K562 (cell line): ENCODE data around the gene ABCA7. TPM values are rescaled to one million over a fixed set of nuclear protein-coding genes. Genes with fewer than 3 reads are reported as not detected.

Experiments
- ARHGAP35 ChIP-seq: fragments of 450-650 bp; IDR thresholded peaks from 2 replicates; pipeline ENCODE4 v1.6.1; 2018; ENCODE audit not compliant: partially characterized antibody
- BHLHE40 ChIP-seq: IDR thresholded peaks from 2 replicates; pipeline ENCODE4 v1.6.1; 2011; ENCODE audit warnings: low read length, improper control_type of control experiment
- HMGN3 ChIP-seq: IDR thresholded peaks from 2 replicates; pipeline ENCODE4 v1.6.1; 2011; ENCODE audit warnings: borderline replicate concordance, low read depth, mild to moderate bottlenecking, mixed read lengths, low read length; ENCODE audit not compliant: insufficient read length; ENCODE audit errors: extremely low read depth
- KDM1A ChIP-seq, 2 experiments: fragments of 450-650 bp; IDR thresholded peaks; 2 replicates each; pipeline ENCODE4 v1.6.1; 2016; ENCODE audit warnings: mild to moderate bottlenecking in 2 of 2
- NR2C1 ChIP-seq, 2 experiments: fragments of 450-650 bp; IDR thresholded peaks; 2 replicates each; pipeline ENCODE4 v1.6.1; 2017; ENCODE audit warnings: mild to moderate bottlenecking in 2 of 2, antibody characterized with exemption in 1 of 2, inconsistent platforms in 1 of 2, missing compliant biosample characterization in 1 of 2, missing genetic modification characterization in 1 of 2
- NR3C1 ChIP-seq: sonication (generic); formaldehyde crosslinking; IDR thresholded peaks from 2 replicates; pipeline ENCODE4 v1.8.1; 2022; ENCODE audit warnings: missing genetic modification reagents
- NRF1 ChIP-seq, 2 experiments: fragments of 450-650 bp; IDR thresholded peaks in 1 of 2; conservative IDR thresholded peaks in 1 of 2; 2 replicates each; pipeline ENCODE4 v1.6.1; 2014; ENCODE audit warnings: mild to moderate bottlenecking in 2 of 2
- POLR2A ChIP-seq: fragments of 450-650 bp; conservative IDR thresholded peaks from 2 replicates; pipeline ENCODE4 v1.6.1; 2016
- POLR2AphosphoS5 ChIP-seq: IDR thresholded peaks from 2 replicates; pipeline ENCODE4 v1.6.1; 2011; ENCODE audit warnings: mild to moderate bottlenecking, low read depth, low read length, moderate library complexity; ENCODE audit not compliant: control insufficient read depth, insufficient read depth
- RCOR1 ChIP-seq, 2 experiments: IDR thresholded peaks; 2 replicates each; pipeline ENCODE4 v1.6.1; 2012; ENCODE audit warnings: low read depth in 2 of 2, low read length in 2 of 2, borderline replicate concordance in 1 of 2, improper control_type of control experiment in 1 of 2
- SAP30 ChIP-seq: fragments of 200-600 bp; sonication (generic); IDR thresholded peaks from 2 replicates; pipeline ENCODE4 v1.6.1; 2012; ENCODE audit warnings: borderline replicate concordance, low read depth, mild to moderate bottlenecking, moderate library complexity, low read length, control low read depth, inconsistent platforms; ENCODE audit not compliant: insufficient read depth, poor library complexity, severe bottlenecking
- TCF3 ChIP-seq: sonication (generic); formaldehyde crosslinking; IDR thresholded peaks from 2 replicates; pipeline ENCODE4 v1.4.0; 2020; ENCODE audit warnings: mild to moderate bottlenecking, missing genetic modification reagents
- ZNF583 ChIP-seq: fragments of 250-450 bp; sonication (Bioruptor Pico); IDR thresholded peaks from 2 replicates; pipeline ENCODE4 v1.4.0; 2020
- polyA plus RNA-seq, 8 experiments: library from polyadenylated mRNA; depleted of rRNA in 4 of 8; stranded (reverse) in 5 of 8; unstranded in 3 of 8; fragments of >200 nt; fragmentation: Nextera tagmentation in 2 of 8; fragmentation: Illumina TruSeq in 1 of 8; extraction: Ambion mirVana in 2 of 8; extraction: Trizol in 1 of 8; gene quantifications; 2 replicates each; pipeline versions ENCODE4 v1.2.1 to v1.2.3, GENCODE V29; 2011 to 2014; ENCODE audit warnings: inconsistent platforms in 1 of 8, missing spikeins in 1 of 8
- total RNA-seq, 7 experiments: library from RNA; depleted of rRNA in 6 of 7; stranded (reverse); fragments of >200 nt in 6 of 7; fragmentation: Illumina TruSeq in 2 of 7; extraction: Trizol in 2 of 7; gene quantifications; 2 replicates each; pipeline versions ENCODE4 v1.2.1 to v1.2.3, GENCODE V29; 2011 to 2021; ENCODE audit warnings: low replicate concordance in 1 of 7
- TF ChIP-seq, protein P1 (sequence below): fragments of 250-450 bp; sonication (Bioruptor Pico); IDR thresholded peaks from 2 replicates; pipeline ENCODE4 v1.8.0; 2022; ENCODE audit warnings: moderate library complexity, mild to moderate bottlenecking, inconsistent platforms
- TF ChIP-seq, protein P2 (sequence below), 2 experiments: IDR thresholded peaks; 2 replicates each; pipeline ENCODE4 v1.6.1; 2011; ENCODE audit warnings: borderline replicate concordance in 1 of 2, control low read depth in 1 of 2, low read depth in 1 of 2, low read length in 1 of 2, mild to moderate bottlenecking in 1 of 2, mixed read lengths in 1 of 2, moderate library complexity in 1 of 2; ENCODE audit not compliant: insufficient read depth in 1 of 2, insufficient read length in 1 of 2, poor library complexity in 1 of 2, severe bottlenecking in 1 of 2; ENCODE audit errors: extremely low read depth in 1 of 2
- TF ChIP-seq, protein P3 (sequence below): sonication (generic); formaldehyde crosslinking; IDR thresholded peaks from 2 replicates; pipeline ENCODE4 v1.4.0; 2020; ENCODE audit warnings: mild to moderate bottlenecking, missing genetic modification reagents
- TF ChIP-seq, protein P4 (sequence below): fragments of 200-800 bp; sonication (Bioruptor generic); IDR thresholded peaks from 2 replicates; pipeline ENCODE4 v1.6.1; 2017; ENCODE audit warnings: missing genetic modification characterization, missing compliant biosample characterization
- TF ChIP-seq, protein P5 (sequence below): conservative IDR thresholded peaks from 2 replicates; pipeline ENCODE4 v1.6.1; 2011; ENCODE audit warnings: low read depth, mild to moderate bottlenecking, low read length; ENCODE audit not compliant: control insufficient read depth

Gene ABCA7
- total and polyA plus RNA-seq, 9 of the 15 experiments (the other 6 are each of a cell fraction or from before 2014, with no cell fraction given) = 2.3 to 96.1 (median 31.2) TPM

DNA sequence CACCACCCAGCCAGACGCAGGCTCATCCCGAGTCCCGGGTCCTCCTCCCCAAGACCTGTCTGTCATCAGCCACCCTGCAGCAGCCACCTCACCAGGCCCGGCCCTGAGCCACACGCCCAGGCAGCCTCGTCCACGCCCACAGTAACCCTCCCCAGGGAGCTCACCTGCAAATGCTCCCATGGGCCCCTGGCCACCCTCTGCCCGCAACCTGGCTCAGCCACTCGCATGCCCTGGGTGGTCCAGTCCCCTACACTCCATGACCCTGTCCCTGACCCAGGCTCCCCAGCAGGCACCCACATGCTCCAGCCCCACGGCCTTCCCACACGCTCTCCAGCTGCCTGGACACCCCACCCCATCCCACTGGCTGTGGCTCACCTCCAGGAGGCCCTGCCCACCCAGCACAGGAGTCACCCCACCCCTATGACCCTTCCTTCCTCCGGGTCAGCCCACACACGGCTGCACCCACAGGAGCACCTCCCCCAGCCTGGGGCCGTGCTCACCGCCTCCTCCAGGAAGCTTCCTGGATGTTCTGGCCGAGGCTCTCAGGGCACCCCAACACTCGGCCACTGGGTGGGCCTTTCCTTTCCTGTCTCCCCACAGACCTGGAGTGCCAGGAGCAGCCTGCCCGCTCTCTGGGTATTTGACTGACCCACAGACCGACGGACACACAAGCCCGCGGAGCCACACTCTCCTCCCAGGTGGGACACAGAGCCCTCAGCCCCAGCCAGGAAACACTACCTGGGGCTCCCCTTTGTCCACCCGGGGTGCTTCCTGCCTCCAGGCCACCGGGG, 22.6 kb upstream of the ABCA7 start (continued):
- TF ChIP-seq, protein P1, sequence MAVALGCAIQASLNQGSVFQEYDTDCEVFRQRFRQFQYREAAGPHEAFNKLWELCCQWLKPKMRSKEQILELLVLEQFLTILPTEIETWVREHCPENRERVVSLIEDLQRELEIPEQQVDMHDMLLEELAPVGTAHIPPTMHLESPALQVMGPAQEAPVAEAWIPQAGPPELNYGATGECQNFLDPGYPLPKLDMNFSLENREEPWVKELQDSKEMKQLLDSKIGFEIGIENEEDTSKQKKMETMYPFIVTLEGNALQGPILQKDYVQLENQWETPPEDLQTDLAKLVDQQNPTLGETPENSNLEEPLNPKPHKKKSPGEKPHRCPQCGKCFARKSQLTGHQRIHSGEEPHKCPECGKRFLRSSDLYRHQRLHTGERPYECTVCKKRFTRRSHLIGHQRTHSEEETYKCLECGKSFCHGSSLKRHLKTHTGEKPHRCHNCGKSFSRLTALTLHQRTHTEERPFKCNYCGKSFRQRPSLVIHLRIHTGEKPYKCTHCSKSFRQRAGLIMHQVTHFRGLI (CRISPR knock-in tag) = no peak
- TF ChIP-seq, protein P2, sequence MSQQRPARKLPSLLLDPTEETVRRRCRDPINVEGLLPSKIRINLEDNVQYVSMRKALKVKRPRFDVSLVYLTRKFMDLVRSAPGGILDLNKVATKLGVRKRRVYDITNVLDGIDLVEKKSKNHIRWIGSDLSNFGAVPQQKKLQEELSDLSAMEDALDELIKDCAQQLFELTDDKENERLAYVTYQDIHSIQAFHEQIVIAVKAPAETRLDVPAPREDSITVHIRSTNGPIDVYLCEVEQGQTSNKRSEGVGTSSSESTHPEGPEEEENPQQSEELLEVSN (IDR thresholded peaks at IDR 0.05; ENCODE audit: borderline replicate concordance in 1 of 2, extremely low read depth in 1 of 2, insufficient read depth in 1 of 2, insufficient read length in 1 of 2, low read depth in 1 of 2, low read length in 1 of 2, poor library complexity in 1 of 2, severe bottlenecking in 1 of 2) = peak in 1 of 2 experiments; percentile 12
- TF ChIP-seq NR2C1 (IDR thresholded peaks at IDR 0.05) = peak; percentile 55; the same call in 1 of the 2 replicates
- 0 out of 2 replicates have a peak, but pooled peaks have one; percentile 29 for TF ChIP-seq NR2C1 (tag; IDR thresholded peaks at IDR 0.05)
- TF ChIP-seq SAP30 = peak; percentile 35
- TF ChIP-seq RCOR1 (IDR thresholded peaks at IDR 0.05; ENCODE audit: borderline replicate concordance in 1 of 2, low read depth in 2 of 2, low read length in 2 of 2) = 0 out of 4 replicates have a peak, but pooled peaks of 1 of the 2 experiments have one; percentile 16
- TF ChIP-seq TCF3 (CRISPR knock-in tag) = 0 out of 2 replicates have a peak, but pooled peaks have one; percentile 7
- no peak for TF ChIP-seq NR3C1 (CRISPR knock-in tag)
- no peak for TF ChIP-seq ZNF583 (CRISPR knock-in tag)
- peak; percentile 6 to 26; a peak in 1 of 4 replicates for TF ChIP-seq KDM1A (IDR thresholded peaks at IDR 0.05)
- TF ChIP-seq, protein P3, sequence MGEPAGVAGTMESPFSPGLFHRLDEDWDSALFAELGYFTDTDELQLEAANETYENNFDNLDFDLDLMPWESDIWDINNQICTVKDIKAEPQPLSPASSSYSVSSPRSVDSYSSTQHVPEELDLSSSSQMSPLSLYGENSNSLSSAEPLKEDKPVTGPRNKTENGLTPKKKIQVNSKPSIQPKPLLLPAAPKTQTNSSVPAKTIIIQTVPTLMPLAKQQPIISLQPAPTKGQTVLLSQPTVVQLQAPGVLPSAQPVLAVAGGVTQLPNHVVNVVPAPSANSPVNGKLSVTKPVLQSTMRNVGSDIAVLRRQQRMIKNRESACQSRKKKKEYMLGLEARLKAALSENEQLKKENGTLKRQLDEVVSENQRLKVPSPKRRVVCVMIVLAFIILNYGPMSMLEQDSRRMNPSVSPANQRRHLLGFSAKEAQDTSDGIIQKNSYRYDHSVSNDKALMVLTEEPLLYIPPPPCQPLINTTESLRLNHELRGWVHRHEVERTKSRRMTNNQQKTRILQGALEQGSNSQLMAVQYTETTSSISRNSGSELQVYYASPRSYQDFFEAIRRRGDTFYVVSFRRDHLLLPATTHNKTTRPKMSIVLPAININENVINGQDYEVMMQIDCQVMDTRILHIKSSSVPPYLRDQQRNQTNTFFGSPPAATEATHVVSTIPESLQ (CRISPR knock-in tag) = 0 out of 2 replicates have a peak, but pooled peaks have one; percentile 22
- TF ChIP-seq POLR2AphosphoS5 = peak; percentile 16; the same call in 1 of the 2 replicates
- no peak for TF ChIP-seq HMGN3
- TF ChIP-seq, protein P4, sequence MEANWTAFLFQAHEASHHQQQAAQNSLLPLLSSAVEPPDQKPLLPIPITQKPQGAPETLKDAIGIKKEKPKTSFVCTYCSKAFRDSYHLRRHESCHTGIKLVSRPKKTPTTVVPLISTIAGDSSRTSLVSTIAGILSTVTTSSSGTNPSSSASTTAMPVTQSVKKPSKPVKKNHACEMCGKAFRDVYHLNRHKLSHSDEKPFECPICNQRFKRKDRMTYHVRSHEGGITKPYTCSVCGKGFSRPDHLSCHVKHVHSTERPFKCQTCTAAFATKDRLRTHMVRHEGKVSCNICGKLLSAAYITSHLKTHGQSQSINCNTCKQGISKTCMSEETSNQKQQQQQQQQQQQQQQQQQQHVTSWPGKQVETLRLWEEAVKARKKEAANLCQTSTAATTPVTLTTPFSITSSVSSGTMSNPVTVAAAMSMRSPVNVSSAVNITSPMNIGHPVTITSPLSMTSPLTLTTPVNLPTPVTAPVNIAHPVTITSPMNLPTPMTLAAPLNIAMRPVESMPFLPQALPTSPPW (CRISPR knock-in tag) = peak; percentile 68
- TF ChIP-seq BHLHE40 = no peak
- peak; percentile 16 to 27; a peak in 1 of 4 replicates for TF ChIP-seq NRF1 (conservative IDR thresholded peaks at IDR 0.05 in 1 of 2, IDR thresholded peaks at IDR 0.05 in 1 of 2)
- TF ChIP-seq POLR2A = peak; percentile 56; the same call in 1 of the 2 replicates
- no peak for TF ChIP-seq ARHGAP35
- TF ChIP-seq, protein P5, sequence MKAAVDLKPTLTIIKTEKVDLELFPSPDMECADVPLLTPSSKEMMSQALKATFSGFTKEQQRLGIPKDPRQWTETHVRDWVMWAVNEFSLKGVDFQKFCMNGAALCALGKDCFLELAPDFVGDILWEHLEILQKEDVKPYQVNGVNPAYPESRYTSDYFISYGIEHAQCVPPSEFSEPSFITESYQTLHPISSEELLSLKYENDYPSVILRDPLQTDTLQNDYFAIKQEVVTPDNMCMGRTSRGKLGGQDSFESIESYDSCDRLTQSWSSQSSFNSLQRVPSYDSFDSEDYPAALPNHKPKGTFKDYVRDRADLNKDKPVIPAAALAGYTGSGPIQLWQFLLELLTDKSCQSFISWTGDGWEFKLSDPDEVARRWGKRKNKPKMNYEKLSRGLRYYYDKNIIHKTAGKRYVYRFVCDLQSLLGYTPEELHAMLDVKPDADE = peak; percentile 30; the same call in 1 of the 2 replicates
